ENCODE data around the gene RPS17.

The RPS17 gene
- 18.2 to 50.6 (median 20.3) reads per million in 4 experiments for total RNA-seq

DNA sequence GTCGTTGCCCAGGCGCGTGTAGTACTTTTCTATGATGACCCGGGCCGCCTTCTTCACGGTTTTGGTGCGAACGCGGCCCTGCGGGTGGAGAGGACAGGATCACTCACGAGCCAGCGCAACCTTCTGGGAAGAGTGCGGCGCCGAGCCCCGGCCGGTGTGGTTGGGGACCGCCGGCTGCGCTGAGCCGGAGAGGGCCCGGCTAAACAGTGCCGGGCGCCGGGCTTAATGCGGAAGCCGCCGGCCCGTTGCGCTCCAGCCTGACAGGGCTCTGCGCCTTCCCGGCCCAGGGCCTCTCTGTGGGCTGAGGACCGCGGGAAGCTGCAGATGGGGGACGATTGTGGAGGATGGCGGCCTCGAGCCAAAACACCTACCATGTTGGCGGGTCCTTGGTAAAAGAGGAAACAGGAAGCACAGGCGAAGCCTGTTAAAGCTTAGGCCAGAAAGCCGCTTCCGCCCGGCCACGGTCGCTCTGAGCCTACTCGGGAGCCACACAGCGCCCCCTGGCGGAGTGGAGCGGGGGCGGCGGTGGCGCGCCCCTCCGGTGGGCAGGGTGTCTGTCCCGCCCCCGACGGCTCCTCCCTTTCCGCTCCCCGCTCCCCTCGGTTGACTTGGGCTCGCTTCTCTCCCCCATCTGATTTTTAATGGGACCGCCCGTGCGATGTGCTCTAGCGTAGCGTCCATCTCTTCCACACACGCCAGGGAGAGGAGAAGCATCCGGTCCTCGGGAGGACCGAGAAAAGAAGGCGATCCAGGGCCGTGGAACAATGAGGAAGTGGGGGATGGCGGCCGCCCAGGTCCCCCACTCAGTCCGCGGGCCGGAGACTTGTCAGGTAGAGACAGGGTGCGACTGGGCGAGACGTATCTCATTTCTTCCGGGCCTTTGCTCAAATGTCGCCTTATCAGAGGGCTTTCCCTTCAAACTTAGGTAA, at the start of gene RPS17:
Gene RPS17 (minus strand): TSS at position 403 of the 929 bp plus-strand sequence. CDS start 29 bp downstream, at position 374.
- no peak for DNase-seq

DNA sequence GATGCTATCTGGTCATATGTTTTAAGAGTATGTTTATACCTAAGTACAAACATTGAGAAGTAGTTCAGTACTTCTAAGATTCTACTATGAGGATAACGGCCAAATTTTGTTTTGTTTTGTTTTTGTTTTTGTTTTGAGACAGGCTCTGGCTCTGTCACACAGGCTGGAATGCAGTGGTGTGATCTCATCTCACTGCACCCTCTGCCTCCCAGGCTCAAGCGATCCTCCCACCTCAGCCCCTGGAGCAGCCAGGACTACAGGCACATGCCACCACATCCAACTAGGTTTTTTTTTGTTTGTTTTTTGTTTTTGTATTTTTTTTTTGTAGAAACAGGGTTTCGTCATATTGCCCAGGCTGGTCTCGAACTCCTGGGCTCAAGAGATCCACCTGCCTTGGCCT, 47.5 kb upstream of the RPS17 start:
- no peak for DNase-seq

DNA sequence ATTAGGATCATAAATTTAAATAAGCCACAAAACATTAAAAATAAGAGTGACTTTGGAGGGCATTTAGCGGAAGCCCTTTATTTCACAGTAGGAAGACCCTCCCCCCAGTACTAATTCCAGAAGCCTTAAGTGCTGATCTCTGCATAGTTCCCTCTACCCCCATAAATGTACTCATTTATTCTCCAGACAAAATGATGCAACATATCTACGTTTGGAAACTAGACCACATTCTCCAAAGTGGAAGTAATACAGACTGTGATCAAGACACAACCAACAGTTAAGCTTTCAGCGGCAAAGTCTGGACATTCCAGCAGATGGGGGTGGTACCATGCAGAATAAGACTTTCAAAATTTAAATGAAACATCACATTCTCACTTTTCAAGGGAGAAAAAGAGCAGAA, 44.8 kb upstream of the RPS17 start:
- no peak for DNase-seq

DNA sequence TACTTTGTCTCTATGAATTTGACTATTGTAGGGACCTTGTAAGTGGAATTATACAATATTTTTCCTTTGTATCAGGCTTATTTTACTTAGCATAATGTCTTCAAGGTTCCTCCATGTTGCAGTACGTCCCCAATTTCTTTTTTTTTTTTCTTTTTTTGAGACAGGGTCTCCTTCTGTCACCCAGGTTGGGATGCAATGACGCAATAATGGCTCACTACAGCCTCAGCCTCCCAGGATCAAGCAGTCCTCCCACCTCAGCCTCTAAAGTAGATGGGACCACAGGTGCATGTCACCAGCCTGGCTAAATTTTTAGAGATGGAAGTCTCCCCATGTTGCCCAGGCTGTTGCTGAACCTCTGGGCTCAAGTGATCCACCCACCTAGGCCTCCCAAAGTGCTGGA, 40.5 kb upstream of the RPS17 start:
- no peak for DNase-seq

DNA sequence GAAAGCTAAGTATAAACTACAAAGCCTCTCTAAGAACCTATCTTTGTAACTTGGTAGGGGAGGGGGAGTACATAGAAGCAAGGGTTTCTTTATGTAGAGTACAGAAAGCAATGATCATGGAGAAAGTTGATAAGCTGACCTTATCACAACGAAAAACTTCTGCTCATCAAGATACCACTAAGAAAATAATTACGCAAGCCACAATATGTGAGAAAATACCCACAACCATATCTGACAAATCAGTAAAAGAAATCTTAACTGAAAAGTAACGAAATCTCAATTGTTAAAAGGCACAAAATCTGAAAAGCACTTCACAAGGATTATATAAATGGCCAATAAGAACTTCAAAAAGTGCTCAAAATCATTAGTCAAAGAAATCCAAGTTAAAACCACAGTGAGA, 35.1 kb upstream of the RPS17 start:
- DNase-seq: no peak

DNA sequence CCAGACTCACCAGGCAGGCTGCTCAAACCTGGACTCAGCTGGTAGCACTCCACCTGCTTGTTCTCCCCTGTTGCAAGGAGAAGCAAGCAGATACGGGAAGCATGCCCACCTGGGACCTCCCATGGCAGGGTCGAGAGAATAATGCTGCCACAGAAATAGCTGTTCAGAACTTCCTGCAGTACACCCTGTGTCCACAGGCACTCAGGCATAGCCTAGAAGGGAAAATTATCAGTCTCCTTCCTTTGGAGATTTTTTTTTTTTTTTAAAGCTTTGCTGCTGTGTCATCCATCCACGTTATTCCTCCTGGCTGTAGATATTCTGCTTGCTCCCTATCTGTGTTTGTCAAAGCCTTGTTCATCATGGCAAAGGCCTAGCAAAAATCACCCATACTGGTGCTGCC, 32.7 kb upstream of the RPS17 start:
- no peak for DNase-seq

DNA sequence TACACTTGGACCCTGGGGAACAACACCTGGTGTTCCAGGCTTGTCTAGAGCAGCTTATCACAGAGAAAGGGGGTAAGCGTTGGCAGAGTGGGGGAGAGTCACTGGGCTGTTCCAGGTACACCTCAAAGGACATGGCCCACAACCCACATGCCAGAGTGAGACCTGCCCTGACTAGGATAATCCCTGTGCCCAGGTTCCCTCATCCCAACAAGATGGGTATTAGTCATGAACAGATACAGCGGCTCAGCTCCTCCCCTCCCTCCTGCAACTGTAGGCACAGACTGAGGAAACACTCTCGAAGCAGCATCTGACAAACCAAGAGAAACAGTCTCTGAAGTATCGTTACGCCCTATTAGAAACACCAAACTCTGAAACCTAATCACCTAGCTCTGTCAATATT, 32.1 kb upstream of the RPS17 start:
- no peak for DNase-seq

DNA sequence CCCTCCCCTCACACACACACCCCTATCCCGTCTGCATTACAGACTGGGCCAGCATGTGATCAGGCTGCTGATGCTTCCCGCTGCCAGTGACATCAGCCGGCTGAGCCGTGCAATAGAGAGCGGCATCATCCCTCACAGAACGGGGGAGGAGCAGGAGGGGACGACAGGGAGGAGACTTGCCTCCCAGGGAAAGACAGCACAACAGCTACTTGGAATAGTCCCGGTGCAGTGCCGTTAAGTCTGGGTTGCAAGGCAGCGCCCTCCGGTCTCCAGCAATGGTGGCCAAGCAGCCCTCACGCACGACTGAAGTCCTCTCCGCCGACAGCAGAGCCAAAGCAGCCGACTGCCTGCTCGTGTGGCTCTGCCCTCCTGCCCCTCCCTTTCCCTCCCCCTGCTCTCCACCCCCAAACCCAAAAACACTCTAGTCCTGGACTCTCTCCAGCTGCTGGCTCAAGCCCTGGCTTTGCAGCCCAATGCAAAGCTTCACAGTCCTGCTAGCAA, 31.5 kb upstream of the RPS17 start:
- DNase-seq: no peak

DNA sequence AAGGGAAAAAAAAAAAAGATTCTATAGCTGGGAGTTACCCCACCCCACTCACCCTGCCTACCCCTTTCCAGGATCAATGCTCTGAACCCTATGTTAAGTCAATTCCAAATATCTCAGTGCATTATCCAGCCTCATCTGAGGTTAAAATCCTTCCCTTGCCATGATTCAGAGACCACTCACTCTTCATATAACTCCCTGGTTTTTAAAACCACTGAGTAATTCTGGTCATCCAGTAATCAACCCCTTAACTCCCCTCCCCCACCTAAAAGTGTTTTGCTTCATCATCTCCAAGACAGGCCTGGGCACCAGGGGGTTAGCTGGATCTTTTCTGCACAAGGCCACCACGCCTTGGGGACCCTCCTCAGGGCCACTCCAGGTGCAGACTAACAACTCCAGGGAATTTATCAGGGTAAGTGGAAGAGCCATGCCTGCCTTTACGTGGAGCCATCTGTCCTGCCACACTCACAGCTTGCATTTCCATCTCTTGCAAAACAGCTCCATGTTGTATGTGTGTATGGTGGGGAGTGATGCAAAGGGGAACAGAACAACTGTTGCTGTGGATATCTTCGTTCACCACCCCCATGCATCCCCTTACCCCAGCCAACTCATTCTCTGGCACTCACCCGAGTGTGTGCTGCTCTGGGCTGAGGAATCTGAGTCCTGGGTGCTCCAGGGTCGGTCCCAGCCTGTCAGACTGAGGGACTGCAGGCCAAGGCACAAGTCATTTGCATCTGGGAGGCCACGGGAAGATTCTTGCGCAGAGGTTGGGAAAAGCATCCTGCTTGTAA, 30.7 kb upstream of the RPS17 start:
- DNase-seq: no peak

DNA sequence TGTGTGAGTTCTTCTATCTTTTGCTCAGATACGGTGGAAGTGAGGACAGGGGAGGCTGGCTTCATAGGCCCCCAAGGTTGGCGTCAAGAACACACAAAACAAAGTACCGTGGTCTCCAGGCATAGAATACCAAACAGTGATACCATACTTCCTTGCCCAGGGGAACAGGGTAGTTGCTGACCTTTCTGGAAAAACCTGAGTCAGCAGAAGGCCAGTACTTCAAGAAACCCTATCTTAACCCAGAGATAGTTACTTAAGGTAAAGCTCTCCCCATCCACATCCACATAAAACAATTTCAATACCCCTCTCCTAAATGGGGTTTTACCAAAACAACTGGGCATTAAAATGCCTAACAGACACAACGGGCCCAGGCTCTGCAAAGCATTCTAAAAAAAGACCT, 29.6 kb upstream of the RPS17 start:
- no peak for DNase-seq

DNA sequence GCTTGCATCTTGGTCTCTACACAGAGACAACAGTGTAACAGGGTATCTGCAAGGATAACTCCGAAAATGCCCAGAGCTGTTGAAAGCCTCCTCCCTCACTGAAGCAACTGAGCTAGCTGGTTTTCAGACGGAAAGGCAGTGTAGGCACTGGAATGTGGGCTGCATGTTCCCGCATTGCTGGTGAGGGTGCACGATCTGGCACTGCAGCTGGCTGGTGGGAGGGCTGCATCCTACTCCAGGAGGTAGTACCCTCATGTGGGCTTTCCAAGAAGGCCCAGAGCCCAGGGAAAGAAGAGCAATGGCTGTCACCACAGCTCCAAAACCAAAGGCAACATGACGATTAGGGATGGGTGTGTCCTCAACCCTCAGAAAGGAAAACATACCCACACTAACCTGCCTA, 28.7 kb upstream of the RPS17 start:
- DNase-seq: no peak

DNA sequence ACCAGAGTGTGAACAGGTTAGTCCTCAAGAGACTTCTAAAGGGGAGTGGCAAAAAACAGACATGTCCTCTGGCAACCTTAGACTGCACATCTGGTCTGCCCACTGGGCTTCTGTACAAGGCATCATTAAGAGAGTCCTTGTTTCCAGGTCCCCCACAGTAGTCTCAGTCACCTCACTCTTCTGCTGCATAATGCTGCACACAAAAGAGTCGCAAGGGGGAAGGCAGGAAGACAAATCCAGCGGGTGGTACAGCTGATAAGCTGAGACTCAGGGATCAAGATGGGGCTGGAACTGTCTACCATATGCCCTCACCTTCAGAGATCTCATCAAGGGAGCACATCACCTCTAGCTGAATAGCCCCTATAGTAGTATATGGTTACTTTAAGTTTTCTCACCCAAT, 27.4 kb upstream of the RPS17 start:
- no peak for DNase-seq

DNA sequence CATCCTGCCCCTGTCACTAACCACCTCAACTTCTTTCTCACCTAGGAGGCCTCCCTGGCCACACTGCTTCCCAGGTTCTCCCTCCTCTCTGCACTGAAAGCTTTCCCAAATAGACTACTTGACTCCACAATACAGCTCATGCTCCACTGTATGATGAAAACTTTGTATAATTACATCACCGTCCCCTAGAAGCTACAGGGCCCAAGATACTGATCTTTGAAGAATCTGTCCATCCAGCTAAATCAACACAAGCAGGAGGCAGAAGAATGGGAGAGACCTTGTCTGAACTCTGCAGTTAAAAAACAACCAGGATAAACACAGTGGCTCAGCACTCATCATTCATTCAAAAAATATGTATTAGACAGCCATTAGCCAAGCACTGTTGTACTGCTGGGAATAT, 26.4 kb upstream of the RPS17 start:
- DNase-seq: no peak

DNA sequence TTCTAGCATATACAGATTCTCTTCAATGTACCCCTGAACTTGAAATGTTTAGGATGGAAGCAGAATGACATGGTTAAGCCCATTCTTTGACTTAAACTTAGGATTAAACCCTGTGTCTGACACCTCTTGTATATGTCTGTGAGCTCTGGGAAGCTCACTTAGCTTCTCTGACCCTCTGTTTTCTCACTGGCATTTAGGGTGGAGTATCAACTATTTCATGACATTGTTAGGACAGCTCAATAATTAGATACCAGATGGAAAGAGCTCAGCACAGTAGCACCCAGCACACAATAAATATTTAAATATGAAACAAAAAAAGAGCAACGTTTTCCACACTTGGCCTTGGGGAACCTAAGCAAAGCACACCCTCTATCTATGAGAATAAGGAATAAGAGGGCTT, 18.2 kb upstream of the RPS17 start:
- no peak for DNase-seq

DNA sequence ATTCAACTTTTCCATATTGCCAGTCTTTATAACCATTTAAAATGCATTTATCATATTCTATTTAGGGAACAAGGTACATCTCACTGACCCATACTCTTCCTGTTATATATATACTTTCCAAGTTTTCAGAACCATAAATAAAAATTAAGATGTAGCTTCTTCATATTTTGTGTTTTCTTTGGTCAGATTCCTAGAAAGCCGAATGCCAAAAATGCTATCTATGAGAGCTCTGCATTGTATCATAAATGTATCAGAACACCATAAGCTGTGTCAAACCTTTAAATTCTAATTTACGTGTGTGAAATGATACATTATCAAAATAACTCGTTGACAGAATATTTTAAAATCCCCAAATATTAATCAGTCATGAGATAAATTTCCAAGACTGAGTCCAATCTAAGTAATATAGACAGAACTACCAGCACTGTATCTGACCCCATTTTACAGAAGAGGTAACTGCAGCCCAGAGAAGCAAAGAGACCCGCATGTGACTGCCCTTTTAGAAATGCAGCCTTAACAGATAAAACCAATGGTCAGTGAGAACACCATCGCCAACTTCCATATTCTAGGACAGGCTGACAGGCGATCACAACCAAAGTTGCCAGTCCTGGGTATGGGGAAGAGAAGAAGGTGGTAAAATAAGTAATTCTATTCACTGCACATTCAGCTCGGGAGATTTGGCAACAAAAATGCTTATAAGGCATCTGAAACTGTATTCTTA, 16.2 kb upstream of the RPS17 start:
- no peak for DNase-seq

DNA sequence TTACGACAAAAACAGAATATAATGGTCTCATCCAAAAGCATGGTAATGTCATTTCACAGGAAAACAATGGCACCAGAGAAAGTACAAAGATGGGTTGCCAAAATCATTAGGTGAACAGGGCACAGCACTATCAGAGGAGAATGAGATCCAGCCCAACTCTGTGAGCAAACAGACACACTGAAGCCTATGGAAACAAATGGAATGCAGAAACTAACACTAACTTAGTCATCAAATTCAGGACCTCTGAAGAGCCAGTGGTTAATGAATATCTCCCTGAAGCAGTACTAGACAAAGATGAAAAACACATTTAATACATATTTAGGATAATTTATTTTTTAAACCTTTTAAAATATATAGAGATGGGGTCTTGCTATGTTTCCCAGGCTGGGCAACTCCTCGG, 14.6 kb upstream of the RPS17 start:
- DNase-seq: no peak

DNA sequence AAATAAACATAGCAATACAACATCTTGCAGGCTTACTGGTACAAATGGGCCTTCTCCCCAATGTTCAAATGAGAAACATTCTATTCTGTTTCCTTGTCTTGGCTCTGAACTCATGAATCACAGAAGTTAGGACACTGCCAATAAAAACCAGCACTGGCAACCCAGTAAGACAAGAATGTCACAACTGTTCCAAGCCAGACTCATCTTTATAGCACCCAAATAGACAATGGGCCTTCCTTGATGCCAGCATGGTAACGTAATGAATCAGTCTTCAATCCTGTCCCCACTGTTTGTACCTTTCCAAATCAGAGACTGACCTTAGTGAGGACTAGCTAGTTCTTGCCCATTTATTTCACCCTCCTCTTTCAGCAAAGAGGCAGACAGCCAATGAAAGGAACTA, 14.1 kb upstream of the RPS17 start:
- no peak for DNase-seq

DNA sequence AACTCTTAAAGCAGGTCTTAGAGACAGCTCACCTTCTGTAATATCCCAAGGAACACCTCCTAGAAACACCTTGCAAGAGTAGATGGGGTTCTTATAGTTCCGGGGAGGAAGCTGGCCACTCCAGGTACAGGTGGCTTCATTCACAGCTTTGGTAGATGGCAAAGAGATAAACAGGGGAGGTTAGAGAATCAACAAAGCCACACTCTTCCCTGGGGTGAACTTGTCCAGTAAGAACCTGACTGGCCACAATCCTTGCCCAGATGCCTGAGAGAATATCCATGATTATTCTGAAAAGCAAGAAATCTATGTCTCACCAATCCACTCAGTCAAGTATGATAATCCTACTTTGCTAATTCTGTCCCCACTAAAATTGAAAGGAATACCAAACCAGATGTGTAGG, 13.6 kb upstream of the RPS17 start:
- no peak for DNase-seq

DNA sequence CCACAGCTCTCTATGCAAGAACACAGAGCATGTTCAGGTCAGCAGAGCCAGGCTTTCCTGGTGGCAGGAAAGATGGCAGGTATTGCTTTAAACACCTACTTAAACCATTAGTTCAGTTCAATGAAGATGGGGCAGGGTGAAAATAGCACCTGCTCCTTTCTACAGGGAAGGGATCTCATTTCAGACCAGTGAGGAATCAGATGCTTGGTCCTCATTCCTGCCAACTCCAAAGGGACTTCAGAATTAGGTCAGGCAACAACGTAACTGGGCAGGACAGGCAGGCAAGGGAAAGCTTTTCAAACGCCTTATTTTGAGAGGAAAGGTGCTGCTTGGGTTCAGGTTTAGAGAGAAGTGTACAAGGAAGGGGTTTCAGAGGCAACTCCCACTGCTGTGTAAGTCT, 12.6 kb upstream of the RPS17 start:
- no peak for DNase-seq

DNA sequence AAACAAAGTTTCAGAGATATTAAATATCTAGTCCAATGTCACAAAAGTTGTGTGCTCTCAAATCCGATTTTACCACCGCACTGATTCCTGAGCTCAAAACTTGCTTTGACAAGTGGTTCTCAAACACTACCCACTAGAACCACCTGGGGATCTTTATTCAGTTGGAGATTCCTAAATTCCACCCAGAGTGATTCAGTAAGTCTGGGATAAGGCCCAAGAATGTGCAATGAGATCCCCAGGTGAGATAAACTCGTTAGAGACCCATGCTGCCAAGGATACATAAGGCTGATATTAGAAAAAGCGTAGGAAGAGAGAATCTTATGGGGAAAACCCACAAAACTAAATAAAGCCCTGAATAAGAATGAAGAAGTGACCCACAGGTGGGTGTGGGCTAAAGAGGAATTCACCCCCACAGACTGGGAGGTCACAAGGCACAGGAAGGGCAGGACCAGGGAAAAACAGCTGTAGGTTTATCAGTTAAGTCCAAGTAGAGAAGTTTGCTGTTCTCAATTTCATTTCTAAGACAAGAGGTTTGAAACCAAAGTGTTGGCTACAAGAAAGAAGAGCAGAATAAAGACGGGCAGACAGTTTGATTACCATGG, 11.5 kb upstream of the RPS17 start:
- DNase-seq: no peak

DNA sequence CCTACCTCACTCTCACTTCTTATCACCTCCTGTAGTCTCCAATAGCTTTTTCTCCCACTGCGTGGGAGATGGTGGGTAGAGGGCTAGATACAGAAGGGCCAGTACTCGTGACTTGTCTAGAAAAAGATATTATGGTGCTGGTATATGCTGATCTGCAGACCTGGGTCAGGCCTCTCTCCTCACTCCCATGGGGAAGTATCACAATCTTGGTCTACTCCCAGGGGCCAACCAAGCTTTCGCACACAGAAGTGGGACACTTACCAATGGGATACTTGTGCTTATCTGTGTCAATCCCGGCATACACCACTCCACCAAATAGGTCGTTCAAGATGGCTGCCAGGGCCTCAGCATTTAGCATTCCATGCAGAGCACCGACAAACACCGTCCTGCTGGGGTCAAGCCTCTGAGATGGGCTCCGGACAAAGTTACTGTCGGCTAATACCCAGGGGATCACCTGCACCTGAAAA, 9.0 kb upstream of the RPS17 start:
- DNase-seq: no peak

DNA sequence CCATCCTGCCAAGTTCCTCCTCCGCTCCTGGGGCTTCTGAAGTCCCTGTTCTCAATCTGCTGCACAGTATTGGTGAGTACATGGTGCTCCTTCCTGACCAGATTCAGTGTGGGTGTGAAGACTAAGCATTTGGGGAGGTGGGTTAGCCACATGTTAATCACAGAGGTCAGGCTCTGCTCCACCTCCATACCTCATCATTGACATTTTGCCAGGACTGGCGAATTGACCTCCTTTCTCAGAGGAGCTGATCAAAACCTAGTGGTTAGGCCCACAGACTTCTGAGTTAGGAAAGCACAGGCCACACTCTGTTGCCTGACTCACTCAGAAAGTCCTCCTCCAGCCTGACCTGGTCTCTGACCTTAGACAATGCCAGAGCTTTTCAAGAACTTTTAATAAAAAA, 8.4 kb upstream of the RPS17 start:
- DNase-seq: no peak

DNA sequence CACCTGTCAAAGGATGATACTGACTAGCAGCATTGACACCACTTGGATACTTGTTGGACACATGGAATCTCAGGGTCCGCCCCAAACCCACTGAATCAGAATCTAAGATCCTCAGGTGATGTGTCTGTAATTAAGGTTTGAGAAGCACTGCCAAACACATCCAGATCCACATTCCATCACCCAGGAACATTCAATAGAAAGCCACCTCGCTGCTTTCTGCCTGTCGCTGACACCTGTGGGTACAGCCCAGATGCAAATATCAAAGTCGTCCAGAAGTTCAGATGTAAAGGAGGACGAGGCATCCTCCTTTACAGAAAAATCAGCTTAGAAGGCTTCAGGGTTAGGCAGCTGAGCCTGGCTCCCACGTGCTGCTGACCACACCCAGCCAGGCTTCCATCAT, 5.2 kb upstream of the RPS17 start:
- no peak for DNase-seq
